ENCODE measurements around the gene P2RX4. TPM values are rescaled to one million over a fixed set of nuclear protein-coding genes. Genes with fewer than 3 reads are reported as not detected.

Gene P2RX4
- total RNA-seq, 1 donor from 2014 or later = 55.8 TPM

- no peaks in the 10 kb centered on the region for H3K9me3 ChIP-seq
- no peaks in the 10 kb centered on the region for H3K27me3 ChIP-seq
- no peak for DNase-seq
- intact Hi-C loops (cut with DNase I) = no loop called here
- no peak overlapping the region for H3K27ac ChIP-seq
- ATAC-seq = no peak
- peaks cover 51% of the 10 kb centered on the region for H3K36me3 ChIP-seq
- no peak for TF ChIP-seq CTCF (IDR thresholded peaks at IDR 0.05)
- no peak overlapping the region for H3K4me3 ChIP-seq
- peaks cover 6% of the 10 kb centered on the region for H3K4me1 ChIP-seq
Measured at GRCh38 chr12:121232163-121232562, 22.2 kb downstream of the P2RX4 start.

- Histone ChIP-seq H3K9me3 (no peaks in the 10 kb centered on the region), H3K27me3 (no peaks in the 10 kb centered on the region), H3K4me3 (no peak overlapping the region), H3K4me1 (peaks cover 10% of the 10 kb centered on the region), H3K27ac (no peak overlapping the region), H3K36me3 (peaks cover 60% of the 10 kb centered on the region)
- ATAC-seq = peak; percentile 24
- no peak for DNase-seq
- no peak for TF ChIP-seq CTCF (IDR thresholded peaks at IDR 0.05)
- intact Hi-C loops (cut with DNase I) = no loop called here
Measured at GRCh38 chr12:121232977-121233627, 23.2 kb downstream of the P2RX4 start.

DNA sequence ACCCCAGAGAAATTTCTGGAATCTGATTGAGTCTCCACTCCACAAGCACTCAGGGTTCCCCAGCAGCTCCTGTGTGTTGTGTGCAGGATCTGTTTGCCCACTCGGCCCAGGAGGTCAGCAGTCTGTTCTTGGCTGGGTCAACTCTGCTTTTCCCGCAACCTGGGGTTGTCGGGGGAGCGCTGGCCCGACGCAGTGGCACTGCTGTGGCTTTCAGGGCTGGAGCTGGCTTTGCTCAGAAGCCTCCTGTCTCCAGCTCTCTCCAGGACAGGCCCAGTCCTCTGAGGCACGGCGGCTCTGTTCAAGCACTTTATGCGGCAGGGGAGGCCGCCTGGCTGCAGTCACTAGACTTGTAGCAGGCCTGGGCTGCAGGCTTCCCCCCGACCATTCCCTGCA is 23.7 kb downstream of the P2RX4 start:
- peaks cover 59% of the 10 kb centered on the region for H3K36me3 ChIP-seq
- H3K4me1 ChIP-seq = peaks cover 12% of the 10 kb centered on the region
- H3K27ac ChIP-seq = no peak overlapping the region
- intact Hi-C loops (cut with DNase I) = no loop called here
- DNase-seq = no peak
- no peaks in the 10 kb centered on the region for H3K9me3 ChIP-seq
- TF ChIP-seq CTCF (IDR thresholded peaks at IDR 0.05) = no peak
- H3K27me3 ChIP-seq = no peaks in the 10 kb centered on the region
- peak; percentile 54 for ATAC-seq
- no peak overlapping the region for H3K4me3 ChIP-seq

- Histone ChIP-seq H3K36me3 (peaks cover 55% of the 10 kb centered on the region), H3K4me1 (peaks cover 33% of the 10 kb centered on the region)
- intact Hi-C loops (cut with DNase I) = no loop called here
Measured at GRCh38 chr12:121236776-121237175, 26.8 kb downstream of the P2RX4 start.

DNA sequence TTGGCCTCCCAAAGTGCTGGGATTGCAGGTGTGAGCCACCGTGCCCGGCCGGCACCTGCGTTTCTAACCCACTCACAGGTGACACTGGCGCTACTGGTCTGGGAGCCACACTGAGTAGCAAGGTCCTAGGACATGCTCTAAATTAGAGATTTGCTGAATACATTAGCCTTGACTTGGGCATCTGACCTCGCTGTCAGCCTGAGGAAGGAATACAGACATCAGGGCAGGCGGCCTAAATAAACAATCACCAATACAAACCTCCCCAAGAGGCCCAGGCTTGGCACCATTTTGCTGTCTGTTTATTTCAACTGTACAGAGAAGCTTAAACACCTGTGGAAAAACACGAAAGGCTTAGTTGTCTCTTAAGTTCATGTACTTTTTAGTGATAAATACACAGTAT is 27.5 kb downstream of the P2RX4 start:
- Histone ChIP-seq H3K4me1 (peaks cover 33% of the 10 kb centered on the region), H3K9me3 (no peaks in the 10 kb centered on the region), H3K36me3 (peaks cover 52% of the 10 kb centered on the region), H3K4me3 (no peak overlapping the region), H3K27ac (no peak overlapping the region), H3K27me3 (no peaks in the 10 kb centered on the region)
- DNase-seq (no peak), ATAC-seq (no peak)
- intact Hi-C loops (cut with DNase I) = no loop called here
- TF ChIP-seq CTCF (IDR thresholded peaks at IDR 0.05) = no peak

More at GRCh38 chr12:121236776-121237175, 26.8 kb downstream of the P2RX4 start:
- no peaks in the 10 kb centered on the region for H3K27me3 ChIP-seq
- H3K9me3 ChIP-seq = no peaks in the 10 kb centered on the region
- no peak for ATAC-seq
- no peak overlapping the region for H3K4me3 ChIP-seq
- TF ChIP-seq CTCF (IDR thresholded peaks at IDR 0.05) = no peak
- no peak for DNase-seq
- no peak overlapping the region for H3K27ac ChIP-seq

- intact Hi-C loops (cut with DNase I) = no loop called here
- no peaks in the 10 kb centered on the region for H3K27me3 ChIP-seq
- peaks cover 33% of the 10 kb centered on the region for H3K4me1 ChIP-seq
- H3K9me3 ChIP-seq = no peaks in the 10 kb centered on the region
- peaks cover 47% of the 10 kb centered on the region for H3K36me3 ChIP-seq
- H3K4me3 ChIP-seq = no peak overlapping the region
- H3K27ac ChIP-seq = no peak overlapping the region
- ATAC-seq (no peak), DNase-seq (no peak)
- TF ChIP-seq CTCF (IDR thresholded peaks at IDR 0.05) = no peak
Measured at GRCh38 chr12:121238086-121238485, 28.2 kb downstream of the P2RX4 start.
